ENCODE results near the gene PLPPR2. TPM values are rescaled to one million over a fixed set of nuclear protein-coding genes. Genes with fewer than 3 reads are reported as not detected.

Gene PLPPR2
- 10.2 and 18.4 TPM in 2 replicates for total RNA-seq (2014; rRNA removed; shearing (Covaris generic))

GRCh38 chr19:11355160-11356073, at the start of gene PLPPR2:
PLPPR2 (plus strand) TSS chr19:11355432; CDS start chr19:11357674, 2,242 bp downstream.

DNA sequence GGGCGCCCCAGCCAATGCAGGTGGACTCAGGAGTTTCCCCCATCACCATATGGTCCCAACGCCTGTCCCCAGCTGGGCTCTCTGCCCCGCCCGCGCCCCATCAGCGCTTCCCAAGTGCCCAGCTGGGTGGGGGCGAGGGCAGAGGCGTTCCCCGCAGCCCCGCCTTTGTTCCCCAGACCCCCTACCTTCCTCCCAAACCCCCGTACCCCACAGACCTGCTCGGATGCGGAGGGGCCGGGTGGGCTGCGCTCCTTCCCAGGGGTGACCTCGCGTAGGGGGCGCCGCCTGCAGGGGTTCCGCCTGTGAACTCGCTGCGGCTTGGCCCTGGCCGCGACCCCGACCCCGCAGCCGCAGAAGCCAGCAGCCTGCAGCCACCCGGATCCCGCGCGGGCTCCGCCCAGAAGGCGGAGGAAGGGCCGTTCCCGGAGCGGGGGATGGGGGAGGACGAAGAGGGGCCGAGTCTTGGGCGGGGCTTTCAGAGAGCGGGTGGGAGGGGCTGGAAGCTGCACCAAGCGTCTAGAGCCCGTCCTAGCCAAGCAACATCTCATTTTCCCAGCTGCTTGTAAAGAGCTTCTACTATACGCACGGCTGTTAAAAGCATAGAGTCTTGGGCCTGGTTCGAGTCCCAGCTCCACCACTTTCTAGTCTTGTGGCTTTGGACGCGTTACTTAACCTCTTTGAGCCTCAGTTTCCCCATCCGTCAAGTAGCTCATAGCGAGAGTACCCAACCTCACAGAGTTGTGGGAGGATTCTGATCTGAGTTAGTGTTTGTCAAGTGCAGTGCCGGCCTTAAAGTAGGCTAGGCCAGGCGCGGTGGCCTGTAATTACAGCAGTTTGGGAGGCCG, 15.8 kb upstream of the PLPPR2 start, which contains the start of gene RAB3D:
RAB3D (minus strand) TSS at position 404 of the 845 bp plus-strand sequence. CDS start 2,258 bp downstream, outside the sequence.

GRCh38 chr19:11346104-11346940, 8.9 kb upstream of the PLPPR2 start, which contains the start of the genes CCDC159 and TMEM205:
CCDC159 (plus strand) TSS chr19:11346519; CDS start chr19:11346607, 88 bp downstream.
TMEM205 (minus strand) TSS chr19:11346268; CDS start chr19:11345619, 649 bp downstream.

GRCh38 chr19:11374433-11375142, 19.4 kb downstream of the PLPPR2 start, which contains the start of gene SWSAP1:
SWSAP1 (plus strand) TSS chr19:11374666; CDS start chr19:11374681, 15 bp downstream.

Small RNA genes lying within 50 kb of the gene (small RNA-seq; reads per million reads assigned to genes)
- gene RF00019 = not detected

Other genes starting within 250 kb of the PLPPR2 start
- 164 and 193 TPM in 2 replicates for gene SPC24, start 199.7 kb upstream of the PLPPR2 start, total RNA-seq (2014; rRNA removed; shearing (Covaris generic))
- gene KANK2, start 157.9 kb upstream of the PLPPR2 start, total RNA-seq (2014; rRNA removed; shearing (Covaris generic)) = 56.0 and 56.1 TPM in 2 replicates
- gene ANGPTL8, start 115.8 kb upstream of the PLPPR2 start, total RNA-seq (2014; rRNA removed; shearing (Covaris generic)) = not detected in 2 replicates
- gene DOCK6, start 92.9 kb upstream of the PLPPR2 start, total RNA-seq (2014; rRNA removed; shearing (Covaris generic)) = 12.0 and 14.5 TPM in 2 replicates
- gene TSPAN16, start 59.3 kb upstream of the PLPPR2 start, total RNA-seq (2014; rRNA removed; shearing (Covaris generic)) = not detected in 2 replicates
- 4.9 and 5.8 TPM in 2 replicates for gene RAB3D, start 15.8 kb upstream of the PLPPR2 start, total RNA-seq (2014; rRNA removed; shearing (Covaris generic))
- 97.9 and 98.7 TPM in 2 replicates for gene TMEM205, start 9.2 kb upstream of the PLPPR2 start, total RNA-seq (2014; rRNA removed; shearing (Covaris generic))
- gene CCDC159, start 8.9 kb upstream of the PLPPR2 start, total RNA-seq (2014; rRNA removed; shearing (Covaris generic)) = 4.4 and 4.9 TPM in 2 replicates
- 2.1 and 4.8 TPM in 2 replicates for gene SWSAP1, start 19.2 kb downstream of the PLPPR2 start, total RNA-seq (2014; rRNA removed; shearing (Covaris generic))
- gene EPOR, start 28.9 kb downstream of the PLPPR2 start, total RNA-seq (2014; rRNA removed; shearing (Covaris generic)) = 7.6 and 9.4 TPM in 2 replicates
- gene RGL3, start 63.9 kb downstream of the PLPPR2 start, total RNA-seq (2014; rRNA removed; shearing (Covaris generic)) = 12.2 and 17.9 TPM in 2 replicates
- gene ODAD3, start 79.7 kb downstream of the PLPPR2 start, total RNA-seq (2014; rRNA removed; shearing (Covaris generic)) = 0.87 and 4.5 TPM in 2 replicates
- gene PRKCSH, start 80.2 kb downstream of the PLPPR2 start, total RNA-seq (2014; rRNA removed; shearing (Covaris generic)) = 230 and 236 TPM in 2 replicates
- gene ELAVL3, start 125.6 kb downstream of the PLPPR2 start, total RNA-seq (2014; rRNA removed; shearing (Covaris generic)) = 0.40 TPM in 1 of 2 replicates, not detected in the other
- gene ZNF653, start 150.4 kb downstream of the PLPPR2 start, total RNA-seq (2014; rRNA removed; shearing (Covaris generic)) = 10.6 and 14.3 TPM in 2 replicates
- gene ECSIT, start 173.7 kb downstream of the PLPPR2 start, total RNA-seq (2014; rRNA removed; shearing (Covaris generic)) = 95.5 and 112 TPM in 2 replicates
- gene CNN1, start 183.4 kb downstream of the PLPPR2 start, total RNA-seq (2014; rRNA removed; shearing (Covaris generic)) = not detected in 2 replicates
- gene ELOF1, start 203.8 kb downstream of the PLPPR2 start, total RNA-seq (2014; rRNA removed; shearing (Covaris generic)) = 96.8 and 100 TPM in 2 replicates
- gene ACP5, start 222.2 kb downstream of the PLPPR2 start, total RNA-seq (2014; rRNA removed; shearing (Covaris generic)) = 10.3 and 14.0 TPM in 2 replicates
- 5.2 and 6.0 TPM in 2 replicates for gene ZNF627, start 242.1 kb downstream of the PLPPR2 start, total RNA-seq (2014; rRNA removed; shearing (Covaris generic))

Measured in A375 (cell line).